Measurements from ENCODE around the gene ACTR2. TPM values are rescaled to one million over a fixed set of nuclear protein-coding genes. Genes with fewer than 3 reads are reported as not detected.
A peak's percentile ranks its signal among the peaks of the same experiment; 100 is the strongest.

Gene ACTR2
- total RNA-seq, 1 experiment from 2014 or later = 263 TPM

- CTCF ChIA-PET = interaction anchor here (1.0 to 2.7 kb wide), 6 partner anchors 11 to 300 kb away, joined by 3 to 7 read pairs (median 4); no protein-coding TSS in a partner anchor
- no TSS peak for BruUV-seq (replicated peaks)
- H3K4me1 Mint-ChIP-seq (ENCODE audit: insufficient read depth, unreplicated experiment) = peaks cover 8% of the 10 kb centered on the region
- no peak overlapping the region for H3K4me3 Mint-ChIP-seq (ENCODE audit: unreplicated experiment)
- intact Hi-C loops (cut with micrococcal nuclease) = loop anchor here (10.0 kb wide), 1 partner anchor 1308 kb away; no protein-coding TSS in a partner anchor
- POLR2A ChIA-PET = no interaction called here
- H3K27me3 Mint-ChIP-seq (ENCODE audit: insufficient read depth, unreplicated experiment) = no peaks in the 10 kb centered on the region
- TF ChIP-seq, protein P1, sequence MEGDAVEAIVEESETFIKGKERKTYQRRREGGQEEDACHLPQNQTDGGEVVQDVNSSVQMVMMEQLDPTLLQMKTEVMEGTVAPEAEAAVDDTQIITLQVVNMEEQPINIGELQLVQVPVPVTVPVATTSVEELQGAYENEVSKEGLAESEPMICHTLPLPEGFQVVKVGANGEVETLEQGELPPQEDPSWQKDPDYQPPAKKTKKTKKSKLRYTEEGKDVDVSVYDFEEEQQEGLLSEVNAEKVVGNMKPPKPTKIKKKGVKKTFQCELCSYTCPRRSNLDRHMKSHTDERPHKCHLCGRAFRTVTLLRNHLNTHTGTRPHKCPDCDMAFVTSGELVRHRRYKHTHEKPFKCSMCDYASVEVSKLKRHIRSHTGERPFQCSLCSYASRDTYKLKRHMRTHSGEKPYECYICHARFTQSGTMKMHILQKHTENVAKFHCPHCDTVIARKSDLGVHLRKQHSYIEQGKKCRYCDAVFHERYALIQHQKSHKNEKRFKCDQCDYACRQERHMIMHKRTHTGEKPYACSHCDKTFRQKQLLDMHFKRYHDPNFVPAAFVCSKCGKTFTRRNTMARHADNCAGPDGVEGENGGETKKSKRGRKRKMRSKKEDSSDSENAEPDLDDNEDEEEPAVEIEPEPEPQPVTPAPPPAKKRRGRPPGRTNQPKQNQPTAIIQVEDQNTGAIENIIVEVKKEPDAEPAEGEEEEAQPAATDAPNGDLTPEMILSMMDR (IDR thresholded peaks at IDR 0.05; ENCODE audit: unreplicated experiment) = no peak
- no peak for DNase-seq (ENCODE audit: unreplicated experiment)
- no peaks in the 10 kb centered on the region for H3K9me3 Mint-ChIP-seq (ENCODE audit: unreplicated experiment)
- H3K27ac Mint-ChIP-seq (ENCODE audit: low read depth, unreplicated experiment) = peak overlapping the region; percentile 40
- H3K36me3 Mint-ChIP-seq (ENCODE audit: insufficient read depth, unreplicated experiment) = peaks cover 73% of the 10 kb centered on the region
These were observed 39.4 kb downstream of the ACTR2 start for GRCh38 chr2:65267008-65267407.

DNA sequence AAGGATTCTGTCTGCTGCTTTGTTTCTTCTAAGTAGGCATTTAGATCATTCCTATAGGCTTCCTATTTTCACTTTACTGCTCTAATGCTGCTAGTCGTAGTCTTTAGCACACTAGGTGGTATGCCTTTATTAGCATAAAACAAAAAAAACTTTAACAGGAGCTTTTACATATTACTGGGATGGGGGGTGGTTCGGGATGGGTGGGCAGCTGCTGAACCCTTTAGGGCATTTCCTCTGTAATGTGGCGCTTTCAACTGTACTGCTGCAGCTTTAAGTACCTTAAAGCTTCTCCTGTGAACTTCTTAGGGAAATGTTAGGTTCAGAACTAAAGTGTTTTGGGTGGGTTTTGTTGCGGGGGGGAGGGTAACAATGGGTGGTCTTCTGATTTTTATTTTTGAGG lies 41.3 kb downstream of the ACTR2 start:
- Mint-ChIP-seq H3K27me3 (ENCODE audit: insufficient read depth, unreplicated experiment) (no peaks in the 10 kb centered on the region), H3K9me3 (ENCODE audit: unreplicated experiment) (no peaks in the 10 kb centered on the region), H3K36me3 (ENCODE audit: insufficient read depth, unreplicated experiment) (peaks cover 77% of the 10 kb centered on the region), H3K4me3 (ENCODE audit: unreplicated experiment) (no peak overlapping the region), H3K4me1 (ENCODE audit: insufficient read depth, unreplicated experiment) (peaks cover 8% of the 10 kb centered on the region), H3K27ac (ENCODE audit: low read depth, unreplicated experiment) (no peak overlapping the region)
- DNase-seq (ENCODE audit: unreplicated experiment) = no peak
- intact Hi-C loops (cut with micrococcal nuclease) = loop anchor here (10.0 kb wide), 1 partner anchor 1306 kb away; no protein-coding TSS in a partner anchor
- TF ChIP-seq, protein P1 (IDR thresholded peaks at IDR 0.05; ENCODE audit: unreplicated experiment) = no peak
- POLR2A ChIA-PET = interaction anchor here (0.6 kb wide), 1 partner anchor 284 kb away, joined by 4 read pairs; no protein-coding TSS in a partner anchor
- CTCF ChIA-PET = interaction anchor here (1.6 kb wide), 1 partner anchor 305 kb away, joined by 8 read pairs; no protein-coding TSS in a partner anchor
- BruUV-seq (replicated peaks) = no TSS peak

DNA sequence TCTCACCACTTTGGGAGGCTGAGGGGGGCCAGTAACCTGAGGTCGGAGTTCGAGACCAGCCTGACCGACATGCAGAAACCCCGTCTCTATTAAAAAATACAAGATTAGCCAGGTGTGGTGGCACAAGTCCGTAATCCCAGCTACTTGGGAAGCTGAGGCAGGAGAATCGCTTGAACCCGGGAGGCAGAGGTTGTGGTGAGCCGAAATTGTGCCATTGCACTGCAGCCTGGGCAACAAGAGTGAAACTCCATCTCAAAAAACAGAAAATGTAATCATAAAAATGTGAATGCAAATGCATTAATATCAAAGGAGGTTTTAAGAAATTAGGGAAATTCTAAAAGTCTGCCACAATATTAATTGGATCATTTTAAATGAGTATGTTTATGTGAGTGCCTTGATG lies 45.7 kb downstream of the ACTR2 start:
- TF ChIP-seq, protein P1 (IDR thresholded peaks at IDR 0.05; ENCODE audit: unreplicated experiment) = no peak
- no TSS peak for BruUV-seq (replicated peaks)
- H3K4me1 Mint-ChIP-seq (ENCODE audit: insufficient read depth, unreplicated experiment) = no peaks in the 10 kb centered on the region

DNA sequence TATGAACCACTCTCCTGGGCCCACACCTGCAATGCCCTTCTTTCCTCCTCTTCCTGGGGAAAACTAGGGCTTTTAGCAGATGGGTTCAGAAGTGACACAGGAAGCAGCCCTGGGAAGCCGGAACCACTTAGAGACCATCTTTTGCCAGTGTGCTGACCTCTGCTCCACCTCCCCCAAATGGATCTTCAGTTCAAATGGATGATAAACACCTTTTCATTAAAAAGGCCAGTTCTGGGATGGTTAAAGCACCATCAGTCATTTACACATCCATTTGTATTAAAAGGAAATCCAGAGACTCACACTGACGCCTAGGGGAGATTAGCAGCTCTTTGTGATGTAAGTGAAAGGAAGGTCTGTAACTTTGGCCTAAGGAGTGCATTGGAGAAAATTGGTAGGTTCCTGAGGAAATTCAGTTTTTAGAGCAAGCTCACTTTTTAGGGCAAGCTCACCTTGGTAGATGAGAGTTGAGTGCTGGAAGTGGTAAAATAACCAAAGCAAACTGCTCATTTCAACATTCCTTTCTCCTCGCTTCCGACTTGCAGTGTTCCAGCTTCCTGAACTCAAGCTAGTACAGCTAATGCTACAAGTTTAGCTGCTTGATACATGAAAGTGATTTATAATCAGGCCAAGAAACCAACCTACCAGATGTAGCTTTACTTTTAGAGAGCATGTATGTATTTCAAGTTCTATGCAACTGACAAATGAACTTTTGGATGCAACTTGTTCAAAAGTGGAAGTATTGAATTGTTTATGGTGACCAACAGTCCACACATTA lies 47.7 kb downstream of the ACTR2 start:
- H3K36me3 Mint-ChIP-seq (ENCODE audit: insufficient read depth, unreplicated experiment) = peaks cover 46% of the 10 kb centered on the region

More for the DNA sequence above, 45.7 kb downstream of the ACTR2 start:
- no peak overlapping the region for H3K4me3 Mint-ChIP-seq (ENCODE audit: unreplicated experiment)
- ChIA-PET POLR2A (no interaction called here), CTCF (no interaction called here)
- H3K27me3 Mint-ChIP-seq (ENCODE audit: insufficient read depth, unreplicated experiment) = no peaks in the 10 kb centered on the region
- H3K9me3 Mint-ChIP-seq (ENCODE audit: unreplicated experiment) = no peaks in the 10 kb centered on the region
- no peak for DNase-seq (ENCODE audit: unreplicated experiment)
- H3K27ac Mint-ChIP-seq (ENCODE audit: low read depth, unreplicated experiment) = no peak overlapping the region
- intact Hi-C loops (cut with micrococcal nuclease) = no loop called here
- H3K36me3 Mint-ChIP-seq (ENCODE audit: insufficient read depth, unreplicated experiment) = peaks cover 54% of the 10 kb centered on the region

More for the DNA sequence above, 47.7 kb downstream of the ACTR2 start:
- TF ChIP-seq, protein P1 (IDR thresholded peaks at IDR 0.05; ENCODE audit: unreplicated experiment) = no peak
- DNase-seq (ENCODE audit: unreplicated experiment) = no peak
- Mint-ChIP-seq H3K9me3 (ENCODE audit: unreplicated experiment) (no peaks in the 10 kb centered on the region), H3K4me1 (ENCODE audit: insufficient read depth, unreplicated experiment) (no peaks in the 10 kb centered on the region), H3K27me3 (ENCODE audit: insufficient read depth, unreplicated experiment) (no peaks in the 10 kb centered on the region), H3K4me3 (ENCODE audit: unreplicated experiment) (no peak overlapping the region), H3K27ac (ENCODE audit: low read depth, unreplicated experiment) (no peak overlapping the region)
- CTCF ChIA-PET = interaction anchor here (0.6 to 3.7 kb wide), 3 partner anchors 10 to 210 kb away, joined by 3 to 13 read pairs (median 4); no protein-coding TSS in a partner anchor
- BruUV-seq (replicated peaks) = no TSS peak
- POLR2A ChIA-PET = interaction anchor here (0.6 to 1.9 kb wide), 4 partner anchors 65 to 160 kb away, joined by 3 to 4 read pairs (median 3); no protein-coding TSS in a partner anchor
- intact Hi-C loops (cut with micrococcal nuclease) = no loop called here
